HepG2 (cell line): ENCODE results near the gene NPC1. TPM values are rescaled to one million over a fixed set of nuclear protein-coding genes. Genes with fewer than 3 reads are reported as not detected.

Experiments
- ATAC-seq: fragments of 200-7000 bp; cut with Tn5 transposase; 3 replicates; pipeline ENCODE4 v1.9.1; 2020; ENCODE audit warnings: mild to moderate bottlenecking, moderate library complexity
- BruUV-seq: library from RNA; stranded (reverse); fragments of 400-500 nt; replicated peaks from 2 replicates; lab custom pipeline; 2021; lab: Mats Ljungman, UMichigan
- CTCF ChIA-PET: fragments of 300-600 bp; formaldehyde crosslinking; extraction: SDS; loops from one replicate; lab custom pipeline; 2021; ENCODE audit warnings: low total read pairs, inconsistent platforms, low intra/inter-chr PET ratio; lab: Yijun Ruan, JAX
- POLR2A ChIA-PET: fragments of 350-600 bp; sonication (Branson Sonifier 250); formaldehyde crosslinking; loops from one replicate; lab custom pipeline; 2020; ENCODE audit warnings: antibody characterized with exemption, inconsistent platforms; lab: Yijun Ruan, JAX
- DNase-seq: peaks from one replicate; pipeline ENCODE4 v3.0.0-alpha.2; 2015; ENCODE audit warnings: low spot score
- FAIRE-seq: peaks from 3 replicates; lab custom pipeline; 2011; peaks lifted over from hg19 to GRCh38; lab: Jason Lieb, UNC
- H2AFZ ChIP-seq: one replicate; pipeline ENCODE4 v1.6.1; 2011; ENCODE audit warnings: low read length, inconsistent platforms
- H3K27ac ChIP-seq: fragments of 300-600 bp; 3 replicates; pipeline ENCODE4 v1.8.0; 2011; ENCODE audit warnings: mixed run types, mild to moderate bottlenecking, mixed read lengths, low read length, inconsistent platforms; ENCODE audit not compliant: insufficient read depth; ENCODE audit errors: extremely low read length
- H3K27me3 ChIP-seq, 2 experiments: fragments of 200-600 bp in 1 of 2; 2 replicates in 1 of 2; 3 replicates in 1 of 2; pipeline versions ENCODE4 v1.6.0 to v1.8.0; 2011; ENCODE audit warnings: low read length in 2 of 2, mild to moderate bottlenecking in 2 of 2, moderate library complexity in 2 of 2, inconsistent platforms in 1 of 2; ENCODE audit not compliant: insufficient read depth in 2 of 2, control insufficient read depth in 1 of 2
- H3K36me3 ChIP-seq, 2 experiments: fragments of 200-600 bp in 1 of 2; replicated peaks in 1 of 2; 2 replicates in 1 of 2; 3 replicates in 1 of 2; pipeline versions ENCODE4 v1.5.1 to v1.8.0; 2011; ENCODE audit warnings: low read length in 2 of 2, inconsistent platforms in 1 of 2; ENCODE audit not compliant: insufficient read depth in 2 of 2, control insufficient read depth in 1 of 2
- H3K4me1 ChIP-seq: 2 replicates; pipeline ENCODE4 v1.5.1; 2012; ENCODE audit warnings: low read length, inconsistent platforms; ENCODE audit not compliant: insufficient read depth
- H3K4me2 ChIP-seq: 2 replicates; pipeline ENCODE4 v1.6.0; 2011; ENCODE audit warnings: low read depth, low read length, inconsistent platforms
- H3K4me3 ChIP-seq, 3 experiments: fragments of 200-600 bp in 1 of 3; sonication (generic), shearing (Covaris generic) in 1 of 3; replicated peaks in 1 of 3; 2 replicates each; pipeline ENCODE4 v1.5.1; 2011 to 2016; ENCODE audit warnings: low read length in 3 of 3, inconsistent platforms in 2 of 3, low read depth in 2 of 3, mild to moderate bottlenecking in 2 of 3, control low read depth in 1 of 3, mixed read lengths in 1 of 3; ENCODE audit not compliant: insufficient read depth in 1 of 3
- H3K79me2 ChIP-seq: one replicate; pipeline ENCODE4 v1.6.1; 2011; ENCODE audit warnings: low read length, inconsistent platforms; ENCODE audit not compliant: insufficient read depth
- H3K9ac ChIP-seq: 2 replicates; pipeline ENCODE4 v1.6.0; 2011; ENCODE audit warnings: mild to moderate bottlenecking, low read depth, low read length, inconsistent platforms; ENCODE audit not compliant: insufficient read depth
- H3K9me3 ChIP-seq: 2 replicates; pipeline ENCODE4 v1.5.1; 2012; ENCODE audit warnings: mild to moderate bottlenecking, low read length
- H4K20me1 ChIP-seq: 2 replicates; pipeline ENCODE4 v1.6.0; 2011; ENCODE audit warnings: inconsistent platforms, mild to moderate bottlenecking, low read length, moderate library complexity; ENCODE audit not compliant: insufficient read depth
- ATF7-NPFF ChIP-seq: sonication (generic); formaldehyde crosslinking; IDR thresholded peaks from 2 replicates; pipeline ENCODE4 v1.8.1; 2023; ENCODE audit warnings: mild to moderate bottlenecking, low read depth, missing genetic modification reagents, moderate library complexity
- CREB3 ChIP-seq: sonication (generic); formaldehyde crosslinking; IDR thresholded peaks from 2 replicates; pipeline ENCODE4 v1.5.0; 2020; ENCODE audit warnings: missing genetic modification reagents
- KAT7 ChIP-seq: IDR thresholded peaks from 2 replicates; pipeline ENCODE4 v1.6.1; 2018; ENCODE audit warnings: borderline replicate concordance, missing compliant biosample characterization
- KDM5A ChIP-seq: fragments of 200-600 bp; sonication (generic); IDR thresholded peaks from 2 replicates; pipeline ENCODE4 v1.7.0; 2018; ENCODE audit warnings: antibody characterized with exemption, mild to moderate bottlenecking, low read length, borderline replicate concordance
- ZMYM3 ChIP-seq: sonication (generic); formaldehyde crosslinking; IDR thresholded peaks from 2 replicates; pipeline ENCODE4 v1.5.1; 2020; ENCODE audit warnings: mild to moderate bottlenecking, missing genetic modification reagents
- ZNF329 ChIP-seq: sonication (generic); formaldehyde crosslinking; IDR thresholded peaks from 2 replicates; pipeline ENCODE4 v1.9.0; 2021; ENCODE audit warnings: low read depth, mild to moderate bottlenecking, missing genetic modification reagents
- WGBS: methylation state at CpG from one replicate; pipeline ENCODE4 v1.1.6; 2017; ENCODE audit warnings: low lambda C conversion rate; 5-methylcytosine and 5-hydroxymethylcytosine counted together
- in situ Hi-C: cut with HindIII; loops from 2 replicates; pipeline ENCODE4 v1.10.0; 2017; ENCODE audit warnings: low pct_unique_long_range_greater_than_20kb; ENCODE audit not compliant: extremely low pct_ligation_motif_present
- intact Hi-C: fragments of 100-400 bp; cut with micrococcal nuclease; formaldehyde crosslinking; loops from one replicate; pipeline ENCODE4 v1.10.0; 2022; ENCODE audit not compliant: unreplicated experiment
- polyA plus RNA-seq, 8 experiments: library from polyadenylated mRNA; depleted of rRNA in 3 of 8; stranded (reverse) in 7 of 8; unstranded in 1 of 8; fragments of >200 nt; fragmentation: Illumina TruSeq in 4 of 8; extraction: Trizol in 4 of 8; gene quantifications; 2 replicates each; pipeline versions ENCODE4 v1.2.1 to v1.2.3, GENCODE V29; 2011 to 2016; ENCODE audit warnings: low read depth in 4 of 8, missing spikeins in 1 of 8, mixed read lengths in 1 of 8; ENCODE audit not compliant: insufficient read depth in 1 of 8
- total RNA-seq, 5 experiments: library from RNA; depleted of rRNA; stranded (reverse); fragments of >200 nt; fragmentation: Illumina TruSeq; extraction: Trizol; gene quantifications; 2 replicates each; pipeline ENCODE4 v1.2.3, GENCODE V29; 2016; ENCODE audit warnings: low read depth in 1 of 5
- TF ChIP-seq, protein P1 (sequence below): IDR thresholded peaks from 2 replicates; pipeline ENCODE4 v1.6.1; 2016; ENCODE audit warnings: low read depth
- TF ChIP-seq, protein P2 (sequence below): sonication (generic); formaldehyde crosslinking; IDR thresholded peaks from 2 replicates; pipeline ENCODE4 v1.5.0; 2020; ENCODE audit warnings: missing genetic modification reagents, mild to moderate bottlenecking, borderline replicate concordance
- TF ChIP-seq, protein P3 (sequence below): IDR thresholded peaks from 2 replicates; pipeline ENCODE4 v1.6.1; 2016

Gene NPC1
- total and polyA plus RNA-seq, 2 of the 13 experiments (the other 11 are each of a cell fraction or from before 2014, with no cell fraction given): 46.5 to 114 TPM

DNA sequence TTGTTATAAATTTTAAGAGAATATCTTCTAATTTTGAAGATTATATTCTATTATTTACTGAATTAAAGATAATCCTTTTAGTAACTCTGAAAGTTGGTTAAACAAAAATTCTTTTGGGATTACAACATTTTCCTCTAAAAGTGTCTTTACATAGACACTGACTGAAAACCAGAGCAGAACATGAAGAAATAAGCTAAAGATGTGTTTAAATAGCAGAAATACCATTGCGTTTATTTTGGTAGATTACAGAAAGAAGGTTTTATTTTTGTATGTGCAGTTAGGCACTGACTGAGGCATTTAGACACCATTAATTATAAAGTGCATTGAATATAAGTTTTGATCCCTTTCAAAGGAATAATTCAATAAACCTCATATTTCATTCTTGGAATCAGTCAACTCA, 13.5 kb upstream of the NPC1 start (continued):
- TF ChIP-seq, protein P1, sequence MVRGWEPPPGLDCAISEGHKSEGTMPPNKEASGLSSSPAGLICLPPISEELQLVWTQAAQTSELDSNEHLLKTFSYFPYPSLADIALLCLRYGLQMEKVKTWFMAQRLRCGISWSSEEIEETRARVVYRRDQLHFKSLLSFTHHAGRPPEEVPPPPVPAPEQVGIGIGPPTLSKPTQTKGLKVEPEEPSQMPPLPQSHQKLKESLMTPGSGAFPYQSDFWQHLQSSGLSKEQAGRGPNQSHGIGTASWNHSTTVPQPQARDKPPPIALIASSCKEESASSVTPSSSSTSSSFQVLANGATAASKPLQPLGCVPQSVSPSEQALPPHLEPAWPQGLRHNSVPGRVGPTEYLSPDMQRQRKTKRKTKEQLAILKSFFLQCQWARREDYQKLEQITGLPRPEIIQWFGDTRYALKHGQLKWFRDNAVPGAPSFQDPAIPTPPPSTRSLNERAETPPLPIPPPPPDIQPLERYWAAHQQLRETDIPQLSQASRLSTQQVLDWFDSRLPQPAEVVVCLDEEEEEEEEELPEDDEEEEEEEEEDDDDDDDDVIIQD: no peak
- TF ChIP-seq KDM5A: no peak
- TF ChIP-seq CREB3: no peak

DNA sequence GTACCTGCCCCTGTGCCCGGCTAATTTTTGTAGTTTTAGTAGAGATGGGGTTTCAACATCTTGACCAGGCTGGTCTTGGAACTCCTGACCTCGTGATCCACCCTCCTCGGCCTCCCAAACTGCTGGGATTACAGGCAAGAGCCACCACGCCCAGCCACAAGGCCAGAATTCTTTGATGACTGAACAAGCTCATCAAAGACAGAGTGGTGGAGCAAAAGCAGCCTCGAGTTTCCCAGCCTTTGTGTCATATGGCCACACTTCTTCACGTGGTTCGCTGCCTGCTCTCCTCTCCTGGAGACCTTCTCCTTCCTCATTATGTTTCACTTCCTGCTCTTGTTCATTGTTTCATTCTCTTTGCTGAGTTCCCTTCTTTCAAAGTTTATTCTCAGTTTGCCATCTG, 9.9 kb upstream of the NPC1 start:
- ATAC-seq (no peak), FAIRE-seq (no peak), DNase-seq (no peak)
- no peak overlapping the region for H3K4me2 ChIP-seq
- no TSS peak for BruUV-seq
- H3K9me3 ChIP-seq: no peaks in the 10 kb centered on the region
- no peak overlapping the region for H2AFZ ChIP-seq
- ChIA-PET POLR2A (no interaction called here), CTCF (no interaction called here)
- no peak overlapping the region for H3K4me3 ChIP-seq
- intact Hi-C loops (no loop called here), in situ Hi-C loops (no loop called here)
- TF ChIP-seq, protein P2, sequence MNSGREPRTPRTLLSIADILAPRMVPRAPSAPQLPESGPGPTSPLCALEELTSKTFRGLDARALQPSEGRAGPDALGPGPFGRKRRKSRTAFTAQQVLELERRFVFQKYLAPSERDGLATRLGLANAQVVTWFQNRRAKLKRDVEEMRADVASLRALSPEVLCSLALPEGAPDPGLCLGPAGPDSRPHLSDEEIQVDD (CRISPR knock-in tag): no peak
- no peak for TF ChIP-seq ATF7-NPFF (CRISPR knock-in tag)
- TF ChIP-seq ZMYM3 (CRISPR knock-in tag): no peak
- TF ChIP-seq KAT7 (CRISPR knock-in tag): no peak
- no peak for TF ChIP-seq ZNF329 (CRISPR knock-in tag)
- TF ChIP-seq, protein P3, sequence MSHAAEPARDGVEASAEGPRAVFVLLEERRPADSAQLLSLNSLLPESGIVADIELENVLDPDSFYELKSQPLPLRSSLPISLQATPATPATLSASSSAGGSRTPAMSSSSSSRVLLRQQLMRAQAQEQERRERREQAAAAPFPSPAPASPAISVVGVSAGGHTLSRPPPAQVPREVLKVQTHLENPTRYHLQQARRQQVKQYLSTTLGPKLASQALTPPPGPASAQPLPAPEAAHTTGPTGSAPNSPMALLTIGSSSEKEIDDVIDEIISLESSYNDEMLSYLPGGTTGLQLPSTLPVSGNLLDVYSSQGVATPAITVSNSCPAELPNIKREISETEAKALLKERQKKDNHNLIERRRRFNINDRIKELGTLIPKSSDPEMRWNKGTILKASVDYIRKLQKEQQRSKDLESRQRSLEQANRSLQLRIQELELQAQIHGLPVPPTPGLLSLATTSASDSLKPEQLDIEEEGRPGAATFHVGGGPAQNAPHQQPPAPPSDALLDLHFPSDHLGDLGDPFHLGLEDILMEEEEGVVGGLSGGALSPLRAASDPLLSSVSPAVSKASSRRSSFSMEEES (CRISPR knock-in tag): no peak
- H4K20me1 ChIP-seq: no peaks in the 10 kb centered on the region
- no peaks in the 10 kb centered on the region for H3K79me2 ChIP-seq
- no peaks in the 10 kb centered on the region for H3K27me3 ChIP-seq
- no peak overlapping the region for H3K27ac ChIP-seq
- H3K36me3 ChIP-seq: no peaks in the 10 kb centered on the region
- 13% methylated on average over 7 of the region's 7 CpGs for WGBS
- peaks cover 12% of the 10 kb centered on the region; the same call in 1 of the 2 replicates for H3K4me1 ChIP-seq
- no peak overlapping the region for H3K9ac ChIP-seq
